ENCODE data around the gene OR52B2. TPM values are rescaled to one million over a fixed set of nuclear protein-coding genes. Genes with fewer than 3 reads are reported as not detected.

Gene OR52B2
- total and polyA plus RNA-seq, 2 experiments from 2014 or later = not detected

- WGBS (ENCODE audit: low lambda C conversion rate, missing lambda C conversion rate) = 86% methylated on average over 3 of the region's 3 CpGs
These were observed 36.5 kb upstream of the OR52B2 start for GRCh38 chr11:6206456-6207180.

GRCh38 chr11:6205366-6205765 is 35.2 kb upstream of the OR52B2 start, which contains the start of gene C11orf42:
Gene C11orf42, plus strand, starts transcription at chr11:6205557. Its CDS starts 59 bp downstream, at chr11:6205616.
- Histone ChIP-seq H3K36me3 (replicated peaks; ENCODE audit: insufficient read depth, low read depth) (no peaks in the 10 kb centered on the region), H3K4me3 (no peak within 1 kb of the TSS), H3K4me1 (ENCODE audit: insufficient read depth) (no peaks in the 10 kb centered on the region), H2AFZ (no peak within 1 kb of the TSS), H3K9me2 (replicated peaks; ENCODE audit: insufficient read depth) (no peaks in the 10 kb centered on the region), H4K20me1 (ENCODE audit: insufficient read depth, poor library complexity, severe bottlenecking) (no peaks in the 10 kb centered on the region), H3K79me2 (no peaks in the 10 kb centered on the region), H3K9me3 (ENCODE audit: low read depth) (no peaks in the 10 kb centered on the region), H3K4me2 (no peak within 1 kb of the TSS), H3K27me3 (no peaks in the 10 kb centered on the region), H3K27ac (no peak within 1 kb of the TSS)
- no peak for DNase-seq (ENCODE audit: low spot score)
- TF ChIP-seq EZH2 (IDR thresholded peaks at IDR 0.05; ENCODE audit: borderline replicate concordance) = no peak
- TF ChIP-seq, protein P1, sequence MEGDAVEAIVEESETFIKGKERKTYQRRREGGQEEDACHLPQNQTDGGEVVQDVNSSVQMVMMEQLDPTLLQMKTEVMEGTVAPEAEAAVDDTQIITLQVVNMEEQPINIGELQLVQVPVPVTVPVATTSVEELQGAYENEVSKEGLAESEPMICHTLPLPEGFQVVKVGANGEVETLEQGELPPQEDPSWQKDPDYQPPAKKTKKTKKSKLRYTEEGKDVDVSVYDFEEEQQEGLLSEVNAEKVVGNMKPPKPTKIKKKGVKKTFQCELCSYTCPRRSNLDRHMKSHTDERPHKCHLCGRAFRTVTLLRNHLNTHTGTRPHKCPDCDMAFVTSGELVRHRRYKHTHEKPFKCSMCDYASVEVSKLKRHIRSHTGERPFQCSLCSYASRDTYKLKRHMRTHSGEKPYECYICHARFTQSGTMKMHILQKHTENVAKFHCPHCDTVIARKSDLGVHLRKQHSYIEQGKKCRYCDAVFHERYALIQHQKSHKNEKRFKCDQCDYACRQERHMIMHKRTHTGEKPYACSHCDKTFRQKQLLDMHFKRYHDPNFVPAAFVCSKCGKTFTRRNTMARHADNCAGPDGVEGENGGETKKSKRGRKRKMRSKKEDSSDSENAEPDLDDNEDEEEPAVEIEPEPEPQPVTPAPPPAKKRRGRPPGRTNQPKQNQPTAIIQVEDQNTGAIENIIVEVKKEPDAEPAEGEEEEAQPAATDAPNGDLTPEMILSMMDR (IDR thresholded peaks at IDR 0.05; ENCODE audit: poor library complexity) = no peak
- TF ChIP-seq EZH2phosphoT487 (IDR thresholded peaks at IDR 0.05; ENCODE audit: low read depth, severe bottlenecking, unreplicated experiment) = no peak
- WGBS (ENCODE audit: low lambda C conversion rate, missing lambda C conversion rate) = 95% methylated on average over 1 of the region's 1 CpG

More at GRCh38 chr11:6206456-6207180, 36.5 kb upstream of the OR52B2 start:
- Histone ChIP-seq H3K4me3 (no peak overlapping the region), H3K36me3 (replicated peaks; ENCODE audit: insufficient read depth, low read depth) (no peaks in the 10 kb centered on the region), H3K4me2 (no peak overlapping the region), H3K9me2 (replicated peaks; ENCODE audit: insufficient read depth) (no peaks in the 10 kb centered on the region), H4K20me1 (ENCODE audit: insufficient read depth, poor library complexity, severe bottlenecking) (no peaks in the 10 kb centered on the region), H3K79me2 (no peaks in the 10 kb centered on the region), H2AFZ (no peak overlapping the region), H3K9me3 (ENCODE audit: low read depth) (no peaks in the 10 kb centered on the region), H3K27ac (no peak overlapping the region), H3K27me3 (no peaks in the 10 kb centered on the region), H3K4me1 (ENCODE audit: insufficient read depth) (no peaks in the 10 kb centered on the region)
- no peak for DNase-seq (ENCODE audit: low spot score)
- TF ChIP-seq EZH2phosphoT487 (IDR thresholded peaks at IDR 0.05; ENCODE audit: low read depth, severe bottlenecking, unreplicated experiment) = no peak
- no peak for TF ChIP-seq EZH2 (IDR thresholded peaks at IDR 0.05; ENCODE audit: borderline replicate concordance)
- TF ChIP-seq, protein P1 (IDR thresholded peaks at IDR 0.05; ENCODE audit: poor library complexity) = no peak

GRCh38 chr11:6204706-6205105 is 34.6 kb upstream of the OR52B2 start:
- WGBS (ENCODE audit: low lambda C conversion rate, missing lambda C conversion rate) = 100% methylated on average over 1 of the region's 1 CpG
- no peaks in the 10 kb centered on the region for H3K79me2 ChIP-seq

More at GRCh38 chr11:6204706-6205105, 34.6 kb upstream of the OR52B2 start:
- Histone ChIP-seq H3K27ac (no peak overlapping the region), H3K9me2 (replicated peaks; ENCODE audit: insufficient read depth) (no peaks in the 10 kb centered on the region), H3K4me3 (no peak overlapping the region), H3K27me3 (no peaks in the 10 kb centered on the region), H3K36me3 (replicated peaks; ENCODE audit: insufficient read depth, low read depth) (no peaks in the 10 kb centered on the region), H3K4me2 (no peak overlapping the region), H3K9me3 (ENCODE audit: low read depth) (no peaks in the 10 kb centered on the region), H2AFZ (no peak overlapping the region), H4K20me1 (ENCODE audit: insufficient read depth, poor library complexity, severe bottlenecking) (no peaks in the 10 kb centered on the region), H3K4me1 (ENCODE audit: insufficient read depth) (no peaks in the 10 kb centered on the region)
- no peak for DNase-seq (ENCODE audit: low spot score)
- no peak for TF ChIP-seq EZH2 (IDR thresholded peaks at IDR 0.05; ENCODE audit: borderline replicate concordance)
- no peak for TF ChIP-seq EZH2phosphoT487 (IDR thresholded peaks at IDR 0.05; ENCODE audit: low read depth, severe bottlenecking, unreplicated experiment)
- TF ChIP-seq, protein P1 (IDR thresholded peaks at IDR 0.05; ENCODE audit: poor library complexity) = no peak

Data from hepatocyte (in vitro differentiated cells).